ENCODE results near the gene FAM177A1. TPM values are rescaled to one million over a fixed set of nuclear protein-coding genes. Genes with fewer than 3 reads are reported as not detected.
A peak's percentile ranks its signal among the peaks of the same experiment; 100 is the strongest.

Gene FAM177A1
- polyA plus RNA-seq, 4 donors, result 50.1 to 70.4 (median 57.2) TPM

DNA sequence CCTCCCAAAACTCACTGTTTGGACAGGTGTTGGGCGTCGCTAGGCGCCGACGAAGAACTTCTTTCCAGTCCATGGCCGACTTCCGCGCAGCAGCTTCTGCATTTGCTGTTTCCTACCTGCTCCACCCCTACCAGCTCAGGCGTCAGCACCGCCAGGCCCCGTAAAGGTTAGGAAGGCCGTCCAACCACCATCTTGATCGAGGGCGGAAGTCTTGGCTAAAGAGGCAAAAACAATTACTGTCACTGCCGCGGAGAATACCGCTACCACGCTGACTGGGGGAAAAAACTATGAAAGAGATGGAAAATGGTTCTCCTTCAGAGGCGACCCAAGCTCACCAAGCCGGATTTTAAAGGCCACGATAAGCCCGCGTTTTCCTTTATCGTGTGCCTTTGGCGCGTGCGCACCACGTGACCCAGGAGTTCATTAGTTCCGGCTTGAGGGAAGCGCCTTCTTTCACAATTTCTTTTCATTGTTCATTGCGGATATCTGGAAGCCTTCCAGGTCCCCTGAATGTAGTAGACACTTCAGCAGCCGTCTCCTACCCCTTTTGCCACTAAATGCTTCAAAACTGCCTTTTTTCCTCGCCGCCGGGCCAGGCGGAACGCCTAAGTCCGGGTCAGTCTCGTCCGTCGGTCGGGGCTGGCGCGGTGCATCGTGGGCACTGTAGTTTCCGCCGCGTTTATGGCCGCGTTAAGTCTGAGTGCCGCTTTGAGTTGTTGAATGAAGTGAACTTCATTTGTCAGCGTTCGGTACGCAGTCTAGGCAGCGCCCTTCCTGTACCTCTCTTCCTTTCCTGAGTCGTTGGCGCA, 76.0 kb downstream of the FAM177A1 start, which contains the start of the genes PPP2R3C and PRORP:
Gene PPP2R3C, minus strand, starts transcription at position 104 of the 809 bp plus-strand sequence. Its CDS starts 31 bp downstream, at position 73.
Gene PRORP, plus strand, starts transcription at position 666 of the 809 bp plus-strand sequence. CDS start 694 bp downstream, outside the sequence.
- DNase-seq (ENCODE audit: low read depth in 4 of 4, low spot score in 2 of 4), result peak; percentile 86 to 100 (median 94)

- peak in 3 of 4 donors; percentile 7 to 37 (median 34) for DNase-seq (ENCODE audit: low read depth in 4 of 4, low spot score in 2 of 4)
Observed at GRCh38 chr14:35122696-35123387, 76.8 kb downstream of the FAM177A1 start.

- no peak for DNase-seq (ENCODE audit: low read depth in 4 of 4, low spot score in 2 of 4)
Observed at GRCh38 chr14:35123388-35123703, 77.3 kb downstream of the FAM177A1 start.

GRCh38 chr14:35124127-35124526, 78.1 kb downstream of the FAM177A1 start:
- DNase-seq (ENCODE audit: low read depth in 4 of 4, low spot score in 2 of 4), result no peak

Other genes starting within 250 kb of the FAM177A1 start
- gene BAZ1A, start 170.9 kb upstream of the FAM177A1 start, polyA plus RNA-seq (ENCODE audit: insufficient read length in 4 of 4), result 10 to 100 TPM; 24.8 to 36.0 (median 28.1) TPM
- 10 to 100 TPM; 60.1 to 90.5 (median 67.4) TPM for gene SRP54, start 63.3 kb upstream of the FAM177A1 start, polyA plus RNA-seq (ENCODE audit: insufficient read length in 4 of 4)
- gene PPP2R3C, start 75.7 kb downstream of the FAM177A1 start, polyA plus RNA-seq (ENCODE audit: insufficient read length in 4 of 4), result 10 to 100 TPM; 48.7 to 53.6 (median 49.8) TPM
- gene PRORP, start 76.3 kb downstream of the FAM177A1 start, polyA plus RNA-seq (ENCODE audit: insufficient read length in 4 of 4), result 10 to 100 TPM; 26.1 to 31.9 (median 29.4) TPM
- gene PSMA6, start 246.1 kb downstream of the FAM177A1 start, polyA plus RNA-seq (ENCODE audit: insufficient read length in 4 of 4), result 100 to 1,000 TPM; 151 to 199 (median 178) TPM

Measured in left renal cortex interstitium (tissue), 4 donors.